ENCODE data around the gene DAAM2.

- TF ChIP-seq POLR2A (IDR thresholded peaks at IDR 0.05; ENCODE audit: low read length) (no peak), HES2 (IDR thresholded peaks at IDR 0.05) (no peak), POLR2AphosphoS2 (conservative IDR thresholded peaks at IDR 0.05; ENCODE audit: low read length) (no peak), CBX8 (IDR thresholded peaks at IDR 0.05) (no peak), RFX5 (IDR thresholded peaks at IDR 0.05) (no peak), CEBPB (IDR thresholded peaks at IDR 0.05) (no peak), SREBF2 (IDR thresholded peaks at IDR 0.05) (no peak), JUN (IDR thresholded peaks at IDR 0.05) (no peak), SMC3 (IDR thresholded peaks at IDR 0.05) (no peak)
- TF ChIP-seq, protein P1, sequence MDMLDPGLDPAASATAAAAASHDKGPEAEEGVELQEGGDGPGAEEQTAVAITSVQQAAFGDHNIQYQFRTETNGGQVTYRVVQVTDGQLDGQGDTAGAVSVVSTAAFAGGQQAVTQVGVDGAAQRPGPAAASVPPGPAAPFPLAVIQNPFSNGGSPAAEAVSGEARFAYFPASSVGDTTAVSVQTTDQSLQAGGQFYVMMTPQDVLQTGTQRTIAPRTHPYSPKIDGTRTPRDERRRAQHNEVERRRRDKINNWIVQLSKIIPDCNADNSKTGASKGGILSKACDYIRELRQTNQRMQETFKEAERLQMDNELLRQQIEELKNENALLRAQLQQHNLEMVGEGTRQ (IDR thresholded peaks at IDR 0.05): no peak
- TF ChIP-seq, protein P2, sequence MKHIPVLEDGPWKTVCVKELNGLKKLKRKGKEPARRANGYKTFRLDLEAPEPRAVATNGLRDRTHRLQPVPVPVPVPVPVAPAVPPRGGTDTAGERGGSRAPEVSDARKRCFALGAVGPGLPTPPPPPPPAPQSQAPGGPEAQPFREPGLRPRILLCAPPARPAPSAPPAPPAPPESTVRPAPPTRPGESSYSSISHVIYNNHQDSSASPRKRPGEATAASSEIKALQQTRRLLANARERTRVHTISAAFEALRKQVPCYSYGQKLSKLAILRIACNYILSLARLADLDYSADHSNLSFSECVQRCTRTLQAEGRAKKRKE (CRISPR knock-in tag; IDR thresholded peaks at IDR 0.05; ENCODE audit: low read depth): no peak
- TF ChIP-seq, protein P3, sequence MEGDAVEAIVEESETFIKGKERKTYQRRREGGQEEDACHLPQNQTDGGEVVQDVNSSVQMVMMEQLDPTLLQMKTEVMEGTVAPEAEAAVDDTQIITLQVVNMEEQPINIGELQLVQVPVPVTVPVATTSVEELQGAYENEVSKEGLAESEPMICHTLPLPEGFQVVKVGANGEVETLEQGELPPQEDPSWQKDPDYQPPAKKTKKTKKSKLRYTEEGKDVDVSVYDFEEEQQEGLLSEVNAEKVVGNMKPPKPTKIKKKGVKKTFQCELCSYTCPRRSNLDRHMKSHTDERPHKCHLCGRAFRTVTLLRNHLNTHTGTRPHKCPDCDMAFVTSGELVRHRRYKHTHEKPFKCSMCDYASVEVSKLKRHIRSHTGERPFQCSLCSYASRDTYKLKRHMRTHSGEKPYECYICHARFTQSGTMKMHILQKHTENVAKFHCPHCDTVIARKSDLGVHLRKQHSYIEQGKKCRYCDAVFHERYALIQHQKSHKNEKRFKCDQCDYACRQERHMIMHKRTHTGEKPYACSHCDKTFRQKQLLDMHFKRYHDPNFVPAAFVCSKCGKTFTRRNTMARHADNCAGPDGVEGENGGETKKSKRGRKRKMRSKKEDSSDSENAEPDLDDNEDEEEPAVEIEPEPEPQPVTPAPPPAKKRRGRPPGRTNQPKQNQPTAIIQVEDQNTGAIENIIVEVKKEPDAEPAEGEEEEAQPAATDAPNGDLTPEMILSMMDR (IDR thresholded peaks at IDR 0.05): no peak
These were observed 19.7 kb downstream of the DAAM2 start for GRCh38 chr6:39811835-39812345.
